ENCODE measurements around the gene LCN9. TPM values are rescaled to one million over a fixed set of nuclear protein-coding genes. Genes with fewer than 3 reads are reported as not detected.

Gene LCN9
- total RNA-seq, 4 donors from 2014 or later = not detected

GRCh38 chr9:135616619-135617537, 46.2 kb upstream of the LCN9 start:
- no peak overlapping the region for H3K4me3 ChIP-seq (replicated peaks in 1 of 3)
- H3K27me3 ChIP-seq = no peaks in the 10 kb centered on the region
- no peaks in the 10 kb centered on the region for H3K36me3 ChIP-seq
- TF ChIP-seq POLR2A (IDR thresholded peaks at IDR 0.05) (no peak), CTCF (IDR thresholded peaks at IDR 0.05) (no peak)
- DNase-seq = no peak
- 87% methylated on average over 13 to 34 of the region's 34 CpGs for WGBS, 2 donors
- no peak overlapping the region for H3K27ac ChIP-seq
- H3K4me1 ChIP-seq = peaks cover 9 to 15% of the 10 kb centered on the region in 2 donors
- intact Hi-C loops (cut with DNase I) = no loop called here
- no peaks in the 10 kb centered on the region for H3K9me3 ChIP-seq

- TF ChIP-seq POLR2A (IDR thresholded peaks at IDR 0.05) (no peak), CTCF (IDR thresholded peaks at IDR 0.05) (no peak)
- no peak for DNase-seq
- H3K27me3 ChIP-seq = no peaks in the 10 kb centered on the region
- H3K9me3 ChIP-seq = no peaks in the 10 kb centered on the region
- no peak overlapping the region for H3K27ac ChIP-seq
- intact Hi-C loops (cut with DNase I) = no loop called here
- no peak overlapping the region for H3K4me3 ChIP-seq (replicated peaks in 1 of 3)
- WGBS, 2 donors = 81 to 87% methylated on average over 7 to 13 of the region's 13 CpGs
- H3K4me1 ChIP-seq = peaks cover 15 to 22% of the 10 kb centered on the region in 2 donors
- H3K36me3 ChIP-seq = no peaks in the 10 kb centered on the region
Observed at GRCh38 chr9:135617538-135617900, 45.6 kb upstream of the LCN9 start.

- no peak for DNase-seq
- 87 to 89% methylated on average over 12 of the region's 13 CpGs for WGBS, 2 donors
Observed at GRCh38 chr9:135617991-135618411, 45.1 kb upstream of the LCN9 start.

GRCh38 chr9:135618866-135619598, 44.1 kb upstream of the LCN9 start:
- H3K4me3 ChIP-seq (replicated peaks in 1 of 3) = no peak overlapping the region
- peak in 1 of 2 donors; percentile 14 for DNase-seq
- no peak overlapping the region for H3K27ac ChIP-seq
- peaks cover 15 to 23% of the 10 kb centered on the region in 2 donors for H3K4me1 ChIP-seq
- 68 to 85% methylated on average over 2 to 7 of the region's 8 CpGs for WGBS, 2 donors
- H3K36me3 ChIP-seq = no peaks in the 10 kb centered on the region
- intact Hi-C loops (cut with DNase I) = no loop called here
- TF ChIP-seq CTCF (IDR thresholded peaks at IDR 0.05) (no peak), POLR2A (IDR thresholded peaks at IDR 0.05) (no peak)
- no peaks in the 10 kb centered on the region for H3K27me3 ChIP-seq
- no peaks in the 10 kb centered on the region for H3K9me3 ChIP-seq

More at GRCh38 chr9:135617991-135618411, 45.1 kb upstream of the LCN9 start:
- TF ChIP-seq POLR2A (IDR thresholded peaks at IDR 0.05) (no peak), CTCF (IDR thresholded peaks at IDR 0.05) (no peak)
- intact Hi-C loops (cut with DNase I) = no loop called here
- H3K4me3 ChIP-seq (replicated peaks in 1 of 3) = no peak overlapping the region
- peaks cover 15 to 23% of the 10 kb centered on the region in 2 donors for H3K4me1 ChIP-seq
- no peaks in the 10 kb centered on the region for H3K27me3 ChIP-seq
- no peaks in the 10 kb centered on the region for H3K36me3 ChIP-seq
- no peak overlapping the region for H3K27ac ChIP-seq
- no peaks in the 10 kb centered on the region for H3K9me3 ChIP-seq

GRCh38 chr9:135619599-135619886, 43.6 kb upstream of the LCN9 start:
- intact Hi-C loops (cut with DNase I) = no loop called here
- H3K36me3 ChIP-seq = no peaks in the 10 kb centered on the region
- peak; percentile 63 to 66 for DNase-seq

More at GRCh38 chr9:135619599-135619886, 43.6 kb upstream of the LCN9 start:
- Histone ChIP-seq H3K27me3 (no peaks in the 10 kb centered on the region), H3K9me3 (no peaks in the 10 kb centered on the region), H3K4me1 (peaks cover 15 to 23% of the 10 kb centered on the region in 2 donors), H3K27ac (no peak overlapping the region), H3K4me3 (replicated peaks in 1 of 3) (no peak overlapping the region)
- 32 to 48% methylated on average over 8 to 10 of the region's 10 CpGs for WGBS, 2 donors
- TF ChIP-seq CTCF (IDR thresholded peaks at IDR 0.05) (no peak), POLR2A (IDR thresholded peaks at IDR 0.05) (no peak)

All from thyroid gland (tissue), 4 donors.